CD1c-positive myeloid dendritic cell (primary cell): Measurements from ENCODE around the gene DUS1L.
A peak's percentile ranks its signal among the peaks of the same experiment; 100 is the strongest.

ENCODE experiments used
- DNase-seq: peaks from one replicate; pipeline ENCODE4 v3.0.0-alpha.2; 2016; ENCODE audit errors: extremely low spot score

The DUS1L gene

GRCh38 chr17:82065638-82066303, at the start of gene DUS1L:
TSS of gene DUS1L (minus strand) at chr17:82065804. CDS start at chr17:82065059, 745 bp downstream.
- peak; percentile 82 for DNase-seq

GRCh38 chr17:82114872-82115271, 49.3 kb upstream of the DUS1L start:
- no peak for DNase-seq

DNA sequence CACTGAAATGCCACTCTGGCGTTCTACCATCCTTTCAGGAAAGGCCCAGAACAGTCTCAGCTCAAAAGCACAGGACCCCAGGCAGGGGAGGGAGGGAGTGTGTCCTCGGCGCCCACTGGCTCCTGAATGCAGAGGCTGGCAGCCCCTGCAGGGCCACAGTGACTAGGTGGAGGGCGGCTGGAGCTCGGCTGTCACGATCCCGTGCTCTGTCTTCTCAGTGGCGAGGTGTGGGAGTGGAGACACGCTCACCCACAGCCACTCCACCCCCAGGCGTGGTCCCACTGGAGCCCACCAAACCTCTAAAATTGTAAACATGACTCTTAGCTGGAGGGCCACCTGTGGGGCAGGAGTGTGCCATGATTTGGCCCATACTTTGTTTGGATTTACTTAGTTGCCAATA, 48.8 kb upstream of the DUS1L start:
- DNase-seq = no peak

DNA sequence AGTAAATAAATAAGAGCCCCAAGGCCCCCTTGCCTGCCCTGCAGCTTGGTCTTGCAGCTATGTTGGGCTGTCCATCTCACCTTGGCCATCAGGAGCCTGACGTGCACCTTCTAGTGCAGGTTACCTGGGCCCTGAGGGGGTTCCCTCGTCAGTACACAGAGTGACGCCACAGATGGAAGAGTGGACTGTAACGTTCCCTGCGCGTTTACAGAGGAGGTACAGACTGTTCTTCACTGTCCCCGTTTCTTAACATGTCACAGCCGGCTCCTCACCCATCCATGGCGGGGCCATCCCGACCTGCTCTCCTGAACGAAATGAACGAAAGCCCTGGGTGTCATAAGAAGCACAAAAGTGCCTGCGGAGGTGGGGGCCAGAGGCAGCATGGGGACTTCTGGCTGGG, 48.3 kb upstream of the DUS1L start:
- DNase-seq = no peak

- DNase-seq = no peak
Measured at GRCh38 chr17:82113422-82113821, 47.8 kb upstream of the DUS1L start.

DNA sequence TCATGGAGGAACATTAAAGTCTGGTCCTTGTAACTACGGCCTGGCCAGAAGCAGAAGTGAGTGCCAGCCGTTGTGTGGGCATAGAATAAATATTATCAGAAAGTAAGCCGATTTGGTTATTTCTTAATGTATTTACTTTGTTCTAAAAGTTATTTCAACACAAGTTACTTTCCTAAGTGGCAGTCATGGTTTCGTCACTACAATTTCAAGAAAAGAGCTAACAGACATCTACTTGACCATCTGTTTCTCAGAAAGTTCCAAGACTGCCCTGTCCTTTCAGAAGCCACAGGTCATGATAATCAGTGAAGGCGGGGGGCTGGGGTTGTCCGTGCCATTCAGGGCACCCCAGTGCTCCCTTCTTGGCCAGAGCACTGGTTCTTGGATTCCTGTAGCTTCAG, 47.3 kb upstream of the DUS1L start:
- no peak for DNase-seq

- DNase-seq = no peak
Measured at GRCh38 chr17:82112181-82112913, 46.7 kb upstream of the DUS1L start.

DNA sequence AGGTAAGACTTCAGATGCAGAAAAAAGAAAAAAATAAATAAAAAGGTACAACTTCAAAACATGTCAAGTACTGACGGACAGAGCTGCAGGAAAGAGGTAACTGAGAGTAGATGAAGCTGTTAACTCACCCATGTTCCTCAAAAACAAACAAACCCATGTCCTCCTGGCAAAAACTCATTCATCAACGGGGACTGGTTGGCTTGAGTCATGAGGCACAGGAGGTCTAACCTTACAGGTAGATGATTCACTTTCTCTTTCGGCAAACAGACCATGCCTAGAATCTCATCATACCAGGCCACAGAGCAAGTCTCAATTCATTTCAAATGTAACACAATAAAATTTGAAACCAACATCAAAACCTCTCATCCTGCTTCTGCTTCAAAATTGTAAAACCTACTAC, 44.7 kb upstream of the DUS1L start:
- no peak for DNase-seq

- DNase-seq = no peak
Measured at GRCh38 chr17:82108961-82109475, 43.4 kb upstream of the DUS1L start.

GRCh38 chr17:82108496-82108945, 42.9 kb upstream of the DUS1L start:
- DNase-seq = no peak

- DNase-seq = no peak
Measured at GRCh38 chr17:82108038-82108437, 42.4 kb upstream of the DUS1L start.

DNA sequence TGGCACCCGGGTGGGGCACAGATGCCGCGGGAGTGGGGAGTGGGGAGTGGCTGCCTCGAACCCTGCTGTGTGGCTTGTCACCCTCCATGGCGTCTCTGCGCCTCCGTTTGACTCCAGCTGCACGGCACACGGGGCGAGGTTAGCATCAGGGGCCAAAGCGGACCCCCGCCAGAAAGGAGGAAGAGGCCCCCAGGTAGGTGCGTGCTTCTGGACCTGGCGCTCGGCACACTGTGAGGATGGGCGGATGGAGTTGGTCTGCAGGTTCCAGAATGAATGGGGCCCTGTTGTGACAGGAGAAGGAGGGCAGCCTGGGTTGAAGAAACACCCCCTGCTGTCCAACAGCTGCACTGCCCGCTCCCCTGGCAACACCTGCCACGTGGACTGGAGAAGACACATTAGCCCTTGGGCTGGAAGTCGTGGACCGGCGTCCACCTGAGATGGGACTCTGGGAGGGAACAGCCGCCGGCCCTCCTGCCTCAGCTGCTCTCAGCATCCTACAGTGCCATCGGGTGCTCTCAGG, 41.8 kb upstream of the DUS1L start:
- DNase-seq = no peak

GRCh38 chr17:82106688-82107305, 41.2 kb upstream of the DUS1L start:
- no peak for DNase-seq

DNA sequence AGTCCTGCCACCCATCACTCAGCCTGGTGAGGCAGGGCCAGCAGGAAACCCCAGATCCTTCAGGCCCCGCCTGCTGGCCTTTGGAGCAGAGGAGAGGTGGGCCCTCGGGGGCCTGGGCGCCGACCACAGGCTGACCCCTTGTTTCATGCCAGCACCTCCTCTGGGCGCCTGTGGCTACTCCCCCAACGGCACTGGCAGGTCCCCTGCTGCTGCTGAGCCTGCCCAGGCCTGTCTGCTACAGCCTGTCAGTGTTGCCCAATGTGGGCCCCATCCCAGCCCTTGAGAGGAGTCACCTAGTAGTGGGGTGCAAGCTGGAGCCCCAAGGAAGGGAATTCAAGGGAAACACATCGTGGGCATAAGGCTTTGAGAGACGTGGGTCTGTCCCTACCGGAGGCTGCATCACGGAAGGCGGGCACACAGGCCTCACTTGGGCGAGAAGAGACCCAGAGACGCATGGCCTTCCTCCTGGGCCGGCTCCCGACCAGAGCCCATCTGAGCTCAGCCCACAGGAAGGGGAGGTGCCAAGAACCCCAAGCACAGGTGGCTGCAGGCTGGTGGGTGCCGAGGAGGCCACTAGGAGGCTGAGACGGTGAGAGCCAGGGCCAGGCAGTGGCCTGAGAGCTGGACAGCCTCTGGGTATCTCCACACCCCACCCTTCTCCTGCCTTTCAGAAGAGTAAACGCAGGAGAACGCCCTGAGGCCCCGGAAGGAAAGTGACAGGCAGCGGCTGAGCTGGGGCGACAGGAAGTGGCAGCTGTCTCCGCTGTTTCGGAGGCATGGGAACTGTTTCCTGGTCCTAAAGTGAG, 40.5 kb upstream of the DUS1L start:
- peak; percentile 54 for DNase-seq

GRCh38 chr17:82105417-82105881, 39.8 kb upstream of the DUS1L start:
- DNase-seq = no peak

DNA sequence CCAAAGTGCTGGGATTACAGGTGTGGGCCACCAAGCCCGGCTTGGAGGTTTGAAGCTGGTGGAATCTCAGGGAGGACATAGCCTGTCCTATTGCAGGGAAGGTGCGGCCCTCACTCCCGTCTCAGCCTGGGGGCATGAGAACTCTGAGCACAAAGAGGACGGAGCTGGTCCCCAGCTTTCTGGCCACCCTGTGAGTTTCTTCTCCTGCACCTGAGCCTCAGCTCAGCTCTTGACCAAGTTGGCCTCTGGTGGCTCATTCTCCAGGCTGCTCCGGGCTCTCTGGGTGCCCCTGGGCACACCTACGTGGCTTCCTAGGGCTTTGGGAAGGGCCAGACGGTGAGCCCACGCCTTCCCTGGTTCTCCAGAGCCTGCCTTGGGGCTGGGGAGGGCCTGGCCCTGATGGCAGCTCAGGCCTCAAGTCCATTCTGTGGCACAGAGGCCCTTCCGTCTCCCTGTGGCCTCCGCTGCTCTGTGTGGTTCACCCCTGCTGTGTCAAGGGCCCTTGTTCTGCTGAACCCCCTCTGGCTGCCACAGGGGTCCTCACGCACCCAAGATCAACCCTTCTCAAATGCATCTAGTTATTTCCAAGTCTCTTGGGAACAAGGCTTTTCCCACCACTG, 39.3 kb upstream of the DUS1L start:
- DNase-seq = no peak

DNA sequence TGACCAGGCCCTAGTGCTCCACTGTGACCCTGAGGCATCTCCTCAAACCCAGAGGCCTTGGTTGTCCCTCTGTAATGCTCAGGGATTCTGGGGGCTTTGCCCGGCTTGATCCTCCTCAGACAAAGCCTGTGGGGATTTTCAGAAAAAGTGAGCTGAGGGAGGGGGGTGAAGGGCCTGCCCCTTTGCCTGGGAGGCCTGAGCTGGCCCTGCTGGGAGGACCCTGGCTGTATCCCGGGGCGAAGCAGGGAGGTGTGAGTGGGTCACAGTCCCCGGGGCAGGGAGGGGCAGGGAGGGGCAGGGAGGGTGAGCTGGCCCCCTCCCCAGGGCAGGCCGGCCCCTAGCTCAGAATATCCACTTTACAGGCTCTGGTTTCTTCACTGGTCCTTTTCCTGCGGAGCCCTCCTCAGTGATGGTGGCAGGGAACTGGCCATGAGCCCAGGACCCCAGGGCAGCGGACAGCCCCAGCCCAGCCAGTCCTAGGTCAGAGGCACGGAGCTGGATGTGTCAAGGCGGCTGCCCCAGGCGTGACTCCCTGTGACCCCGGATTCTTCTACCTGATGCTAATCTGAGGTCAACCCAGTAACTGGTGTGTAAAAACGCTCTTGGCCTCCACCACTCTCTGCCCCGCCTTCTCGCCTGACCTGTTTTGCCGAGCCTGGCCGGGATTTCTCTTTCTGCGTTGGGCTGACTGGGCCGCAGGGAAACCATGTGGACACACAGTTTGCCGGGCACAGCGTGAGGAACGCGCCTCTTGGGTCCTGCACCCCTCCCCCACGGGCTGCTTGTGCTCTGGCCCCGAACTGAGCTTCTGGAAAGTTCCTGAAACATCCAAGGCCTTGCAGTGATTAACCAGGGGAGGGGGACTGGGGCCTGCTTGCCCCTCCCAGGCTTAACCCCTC, 38.2 kb upstream of the DUS1L start:
- no peak for DNase-seq

GRCh38 chr17:82101767-82102679, 36.4 kb upstream of the DUS1L start:
- no peak for DNase-seq

DNA sequence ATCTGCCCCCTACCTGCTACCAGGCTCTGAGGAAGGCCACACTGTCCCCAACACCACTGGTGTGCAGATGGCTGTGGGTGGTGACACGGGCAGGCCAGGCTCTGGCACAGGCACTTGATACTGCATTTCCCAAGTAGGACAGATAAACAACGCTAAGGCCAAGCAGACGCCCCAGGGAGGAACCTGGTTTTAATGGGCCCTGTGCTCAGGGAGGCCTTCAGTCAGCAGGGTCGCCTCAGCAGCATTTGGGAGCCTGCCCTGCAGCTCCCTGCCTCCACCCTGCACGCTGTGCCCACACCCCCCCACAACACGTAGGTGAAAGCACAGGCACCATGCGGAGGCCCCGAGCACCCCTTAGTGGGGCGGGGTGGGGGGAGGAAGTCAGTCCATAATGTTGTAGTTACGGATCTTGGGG, 35.7 kb upstream of the DUS1L start:
- DNase-seq = no peak
